CD4-positive, alpha-beta T cell (primary cell): ENCODE measurements around the gene MRAP. TPM values are rescaled to one million over a fixed set of nuclear protein-coding genes. Genes with fewer than 3 reads are reported as not detected.

Experiments used
- ATAC-seq: fragments of 200-7000 bp; cut with Tn5 transposase; one replicate; pipeline ENCODE4 v1.10.0; 2022; ENCODE audit warnings: mild to moderate bottlenecking; ENCODE audit not compliant: poor library complexity
- CTCF ChIA-PET: fragments of 350-600 bp; sonication (Branson Sonifier 250); formaldehyde crosslinking; loops from one replicate; lab custom pipeline; 2021; ENCODE audit warnings: antibody characterized with exemption, inconsistent platforms; lab: Charles Lee
- POLR2A ChIA-PET: fragments of 350-600 bp; sonication (Branson Sonifier 250); formaldehyde crosslinking; loops from one replicate; lab custom pipeline; 2021; ENCODE audit warnings: antibody characterized with exemption, inconsistent platforms; lab: Charles Lee
- DNase-seq, 14 experiments: peaks; one replicate each; pipeline ENCODE4 v3.0.0-alpha.2; 2013 to 2020; ENCODE audit warnings: mixed read lengths in 2 of 14
- H3K27ac ChIP-seq, 2 donors: one replicate each; pipeline versions ENCODE4 v1.5.1 to v1.7.0; 2013; ENCODE audit warnings: low read length in 2 of 2, low read depth in 1 of 2, mild to moderate bottlenecking in 1 of 2
- H3K27me3 ChIP-seq, 2 experiments: 1 replicate in 1 of 2; 2 replicates in 1 of 2; pipeline versions ENCODE4 v1.6.1 to v1.7.0; 2013; ENCODE audit warnings: low read length in 2 of 2, control low read depth in 1 of 2, mild to moderate bottlenecking in 1 of 2, moderate library complexity in 1 of 2; ENCODE audit not compliant: insufficient read depth in 2 of 2, control insufficient read depth in 1 of 2
- H3K36me3 ChIP-seq: one replicate; pipeline ENCODE4 v1.6.1; 2013; ENCODE audit warnings: low read length, control low read depth; ENCODE audit not compliant: insufficient read depth
- H3K4me1 ChIP-seq: one replicate; pipeline ENCODE4 v1.6.1; 2013; ENCODE audit warnings: low read length, control low read depth; ENCODE audit not compliant: insufficient read depth
- H3K4me3 ChIP-seq: one replicate; pipeline ENCODE4 v1.5.1; 2013; ENCODE audit warnings: mild to moderate bottlenecking, low read length, moderate library complexity
- H3K9me3 ChIP-seq, 2 experiments: 1 replicate in 1 of 2; 2 replicates in 1 of 2; pipeline versions ENCODE4 v1.6.1 to v1.7.0; 2013; ENCODE audit warnings: low read length in 2 of 2, mild to moderate bottlenecking in 2 of 2, control low read depth in 1 of 2, moderate library complexity in 1 of 2; ENCODE audit not compliant: control insufficient read depth in 1 of 2, insufficient read depth in 1 of 2
- H3K27ac Mint-ChIP-seq: one replicate; pipeline ENCODE4 v1.8.0; 2020; ENCODE audit warnings: mixed read lengths
- H3K27me3 Mint-ChIP-seq: one replicate; pipeline ENCODE4 v1.8.0; 2021; ENCODE audit warnings: mixed read lengths
- H3K36me3 Mint-ChIP-seq: one replicate; pipeline ENCODE4 v1.8.0; 2021; ENCODE audit warnings: low read depth, mixed read lengths
- H3K4me1 Mint-ChIP-seq: one replicate; pipeline ENCODE4 v1.8.0; 2021; ENCODE audit warnings: low read depth, mixed read lengths
- H3K4me3 Mint-ChIP-seq: one replicate; pipeline ENCODE4 v1.8.0; 2020; ENCODE audit warnings: mild to moderate bottlenecking, mixed read lengths
- H3K9me3 Mint-ChIP-seq: one replicate; pipeline ENCODE4 v1.8.0; 2020; ENCODE audit warnings: mixed read lengths
- intact Hi-C, 2 experiments: fragments of 100-400 bp; cut with DNase I in 1 of 2; cut with micrococcal nuclease in 1 of 2; formaldehyde crosslinking; loops; one replicate each; pipeline versions ENCODE4 v1.15.1 to v1.9.0; 2023 to 2025; cut with DNase I, micrococcal nuclease
- total RNA-seq, 174 experiments: library from RNA in 2 of 174; stranded (reverse) in 2 of 174; gene quantifications; one replicate each; pipeline ENCODE4 v1.2.3 and lab custom pipeline; 2021 to 2026
- TF ChIP-seq, protein P1 (sequence below): fragments of 200-600 bp; IDR thresholded peaks from one replicate; pipeline ENCODE4 v1.8.0; 2022; ENCODE audit warnings: antibody characterized with exemption, mild to moderate bottlenecking

Gene MRAP
- total RNA-seq, 2 experiments from 2014 or later = not detected

DNA sequence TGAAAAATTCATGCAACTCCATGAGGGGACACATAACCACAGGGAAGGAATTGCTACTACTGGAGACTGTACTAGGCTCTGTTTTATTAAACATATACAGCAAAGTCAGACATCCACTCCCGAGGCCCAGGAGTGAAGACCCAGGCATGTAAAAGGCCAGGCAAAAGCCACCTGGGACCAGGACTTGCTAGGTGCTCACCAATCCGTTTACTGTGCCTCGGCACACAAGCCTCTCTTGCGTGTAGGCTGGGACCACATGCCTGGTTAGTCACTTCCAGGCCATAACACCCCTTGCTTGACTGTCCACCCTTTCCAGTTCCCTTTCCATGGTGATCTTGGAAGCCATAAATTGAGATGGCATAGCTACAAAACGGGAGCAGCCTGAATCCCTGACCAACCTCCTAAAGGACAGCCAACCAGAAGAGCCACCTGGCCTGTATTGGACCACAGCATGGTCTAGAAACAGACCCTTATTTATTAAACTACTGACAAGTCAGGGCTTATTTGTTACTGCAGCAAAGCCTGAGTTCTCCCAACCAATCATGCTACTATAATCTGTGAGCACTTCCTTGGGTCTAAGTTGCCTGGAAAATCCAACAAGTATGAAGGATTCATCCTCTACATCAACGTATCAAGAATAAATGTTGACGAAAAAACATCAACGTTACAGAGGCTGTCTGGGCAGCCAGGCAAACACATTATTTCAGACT is 54.5 kb downstream of the MRAP start:
- ChIA-PET POLR2A (no interaction called here), CTCF (no interaction called here)
- ATAC-seq = no peak
- Mint-ChIP-seq H3K4me3 (no peak overlapping the region), H3K4me1 (no peaks in the 10 kb centered on the region), H3K9me3 (no peaks in the 10 kb centered on the region), H3K27me3 (no peaks in the 10 kb centered on the region), H3K27ac (no peak overlapping the region), H3K36me3 (peaks cover 96% of the 10 kb centered on the region)
- DNase-seq = no peak
- Histone ChIP-seq H3K27ac (no peak overlapping the region), H3K27me3 (no peaks in the 10 kb centered on the region), H3K9me3 (no peaks in the 10 kb centered on the region), H3K4me3 (no peak overlapping the region), H3K36me3 (peaks cover 96% of the 10 kb centered on the region), H3K4me1 (no peaks in the 10 kb centered on the region)
- intact Hi-C loops = no loop called here
- TF ChIP-seq, protein P1, sequence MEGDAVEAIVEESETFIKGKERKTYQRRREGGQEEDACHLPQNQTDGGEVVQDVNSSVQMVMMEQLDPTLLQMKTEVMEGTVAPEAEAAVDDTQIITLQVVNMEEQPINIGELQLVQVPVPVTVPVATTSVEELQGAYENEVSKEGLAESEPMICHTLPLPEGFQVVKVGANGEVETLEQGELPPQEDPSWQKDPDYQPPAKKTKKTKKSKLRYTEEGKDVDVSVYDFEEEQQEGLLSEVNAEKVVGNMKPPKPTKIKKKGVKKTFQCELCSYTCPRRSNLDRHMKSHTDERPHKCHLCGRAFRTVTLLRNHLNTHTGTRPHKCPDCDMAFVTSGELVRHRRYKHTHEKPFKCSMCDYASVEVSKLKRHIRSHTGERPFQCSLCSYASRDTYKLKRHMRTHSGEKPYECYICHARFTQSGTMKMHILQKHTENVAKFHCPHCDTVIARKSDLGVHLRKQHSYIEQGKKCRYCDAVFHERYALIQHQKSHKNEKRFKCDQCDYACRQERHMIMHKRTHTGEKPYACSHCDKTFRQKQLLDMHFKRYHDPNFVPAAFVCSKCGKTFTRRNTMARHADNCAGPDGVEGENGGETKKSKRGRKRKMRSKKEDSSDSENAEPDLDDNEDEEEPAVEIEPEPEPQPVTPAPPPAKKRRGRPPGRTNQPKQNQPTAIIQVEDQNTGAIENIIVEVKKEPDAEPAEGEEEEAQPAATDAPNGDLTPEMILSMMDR = no peak

GRCh38 chr21:32356874-32357395 is 58.3 kb downstream of the MRAP start:
- Histone ChIP-seq H3K9me3 (no peaks in the 10 kb centered on the region), H3K36me3 (peaks cover 95% of the 10 kb centered on the region), H3K4me1 (no peaks in the 10 kb centered on the region), H3K4me3 (no peak overlapping the region), H3K27ac (no peak overlapping the region), H3K27me3 (no peaks in the 10 kb centered on the region)
- Mint-ChIP-seq H3K36me3 (peaks cover 98% of the 10 kb centered on the region), H3K9me3 (no peaks in the 10 kb centered on the region), H3K4me1 (no peaks in the 10 kb centered on the region), H3K27ac (no peak overlapping the region), H3K4me3 (no peak overlapping the region), H3K27me3 (no peaks in the 10 kb centered on the region)
- intact Hi-C loops = no loop called here
- DNase-seq (no peak), ATAC-seq (no peak)
- ChIA-PET CTCF (no interaction called here), POLR2A (no interaction called here)
- TF ChIP-seq, protein P1 = no peak

DNA sequence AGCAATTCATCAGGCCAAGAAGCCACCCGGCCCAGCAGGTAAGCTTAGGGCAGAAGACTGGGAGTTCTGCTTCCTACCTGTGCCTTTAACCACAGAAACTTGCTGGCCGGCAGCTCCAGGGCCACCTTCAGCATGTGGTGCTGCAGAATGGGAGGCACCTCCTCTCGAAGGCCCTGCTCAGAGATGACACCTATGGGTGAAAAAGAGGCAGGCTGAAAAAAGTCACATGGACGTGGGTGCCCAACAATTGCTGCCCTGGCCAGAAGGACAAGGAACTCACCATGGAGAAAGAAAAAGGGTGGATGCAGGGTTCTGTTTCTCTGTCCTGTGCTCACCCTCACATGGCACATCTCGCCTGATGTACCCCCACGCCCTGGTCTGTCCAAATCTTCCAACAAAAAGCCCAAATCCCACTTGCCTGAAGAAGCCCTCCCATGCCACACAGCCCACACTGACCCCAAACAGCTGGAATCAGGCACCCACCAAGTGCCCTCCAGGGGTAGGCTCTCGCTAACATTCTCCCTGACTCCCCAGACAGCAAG is 61.1 kb downstream of the MRAP start:
- no peak overlapping the region for H3K4me3 Mint-ChIP-seq
- Histone ChIP-seq H3K4me1 (no peaks in the 10 kb centered on the region), H3K27me3 (no peaks in the 10 kb centered on the region), H3K4me3 (no peak overlapping the region), H3K36me3 (peaks cover 94% of the 10 kb centered on the region), H3K9me3 (no peaks in the 10 kb centered on the region), H3K27ac (no peak overlapping the region)
- no peak for DNase-seq
- ChIA-PET CTCF (no interaction called here), POLR2A (no interaction called here)
- no peaks in the 10 kb centered on the region for H3K4me1 Mint-ChIP-seq
- H3K36me3 Mint-ChIP-seq = peaks cover 94% of the 10 kb centered on the region
- ATAC-seq = no peak
- no peaks in the 10 kb centered on the region for H3K9me3 Mint-ChIP-seq
- intact Hi-C loops = no loop called here
- no peaks in the 10 kb centered on the region for H3K27me3 Mint-ChIP-seq
- TF ChIP-seq, protein P1 = no peak
- H3K27ac Mint-ChIP-seq = no peak overlapping the region
